Left ventricle myocardium inferior (tissue), 1 donor: ENCODE results near the gene PDK2. TPM values are rescaled to one million over a fixed set of nuclear protein-coding genes. Genes with fewer than 3 reads are reported as not detected.

Source experiments
- DNase-seq: peaks from one replicate; pipeline ENCODE4 v3.0.0-alpha.2; 2020
- H3K27ac ChIP-seq: fragments of 200-600 bp; replicated peaks from 2 replicates; pipeline ENCODE4 v1.8.0; 2021
- H3K27me3 ChIP-seq: fragments of 200-600 bp; 2 replicates; pipeline ENCODE4 v1.8.0; 2021; ENCODE audit warnings: low read depth
- H3K36me3 ChIP-seq: fragments of 200-600 bp; 2 replicates; pipeline ENCODE4 v1.8.0; 2021
- H3K4me1 ChIP-seq: fragments of 200-600 bp; 2 replicates; pipeline ENCODE4 v1.8.0; 2021
- H3K4me3 ChIP-seq: fragments of 200-600 bp; 2 replicates; pipeline ENCODE4 v1.8.0; 2021; ENCODE audit warnings: mild to moderate bottlenecking, moderate library complexity
- H3K9me3 ChIP-seq: fragments of 200-600 bp; replicated peaks from 2 replicates; pipeline ENCODE4 v1.8.0; 2021
- intact Hi-C: fragments of 100-400 bp; cut with micrococcal nuclease; formaldehyde crosslinking; loops from one replicate; pipeline ENCODE4 v1.11.0; 2022
- total RNA-seq: library from RNA; stranded (reverse); fragmentation: NEBNext Ultra II Directional; extraction: Animal tissue kit (Norgen Biotek cat#: 25700); gene quantifications from one replicate; pipeline ENCODE4 v1.2.1, GENCODE V29; 2021
- TF ChIP-seq, protein P1 (sequence below): fragments of 200-600 bp; IDR thresholded peaks from 2 replicates; pipeline ENCODE4 v1.8.0; 2021; ENCODE audit warnings: antibody characterized with exemption, mild to moderate bottlenecking, borderline replicate concordance
- donor health status: DM: no; HTN: yes; CAD: no; lungs with severe emphysema.

PDK2 gene
- total RNA-seq, 1 donor from 2014 or later, result 206 TPM

DNA sequence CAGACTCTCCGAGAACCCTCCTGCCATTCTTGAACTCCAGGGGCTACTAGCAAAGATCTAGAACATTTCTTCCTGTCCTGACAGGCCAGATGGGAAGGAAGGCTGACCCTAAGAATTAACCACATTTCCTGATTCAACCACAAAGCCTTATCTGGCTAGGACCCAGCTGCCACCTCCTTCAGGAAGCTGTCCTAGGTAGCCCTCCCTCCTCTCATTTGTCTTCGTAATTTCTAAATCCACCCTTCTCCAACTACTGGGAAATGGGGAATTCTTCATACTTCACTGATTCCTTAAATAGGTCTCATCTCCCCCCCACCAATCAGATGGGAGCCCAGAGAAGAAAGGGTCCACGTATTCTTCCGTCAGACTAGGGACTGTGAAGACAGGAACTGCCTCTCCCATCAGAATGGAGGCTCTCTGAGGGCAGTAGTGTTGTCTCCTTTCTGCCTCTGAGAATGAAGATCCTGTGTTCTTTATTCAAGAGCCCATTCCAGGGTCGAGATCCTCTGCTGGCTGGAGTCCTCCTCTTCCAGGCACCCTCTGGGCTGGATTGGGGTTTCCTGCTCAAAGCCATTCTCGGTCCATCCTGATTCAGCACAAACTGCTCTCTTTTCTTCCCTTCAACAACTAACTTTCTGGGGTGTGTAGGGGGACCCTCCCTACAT is 32.7 kb downstream of the PDK2 start:
- TF ChIP-seq, protein P1, sequence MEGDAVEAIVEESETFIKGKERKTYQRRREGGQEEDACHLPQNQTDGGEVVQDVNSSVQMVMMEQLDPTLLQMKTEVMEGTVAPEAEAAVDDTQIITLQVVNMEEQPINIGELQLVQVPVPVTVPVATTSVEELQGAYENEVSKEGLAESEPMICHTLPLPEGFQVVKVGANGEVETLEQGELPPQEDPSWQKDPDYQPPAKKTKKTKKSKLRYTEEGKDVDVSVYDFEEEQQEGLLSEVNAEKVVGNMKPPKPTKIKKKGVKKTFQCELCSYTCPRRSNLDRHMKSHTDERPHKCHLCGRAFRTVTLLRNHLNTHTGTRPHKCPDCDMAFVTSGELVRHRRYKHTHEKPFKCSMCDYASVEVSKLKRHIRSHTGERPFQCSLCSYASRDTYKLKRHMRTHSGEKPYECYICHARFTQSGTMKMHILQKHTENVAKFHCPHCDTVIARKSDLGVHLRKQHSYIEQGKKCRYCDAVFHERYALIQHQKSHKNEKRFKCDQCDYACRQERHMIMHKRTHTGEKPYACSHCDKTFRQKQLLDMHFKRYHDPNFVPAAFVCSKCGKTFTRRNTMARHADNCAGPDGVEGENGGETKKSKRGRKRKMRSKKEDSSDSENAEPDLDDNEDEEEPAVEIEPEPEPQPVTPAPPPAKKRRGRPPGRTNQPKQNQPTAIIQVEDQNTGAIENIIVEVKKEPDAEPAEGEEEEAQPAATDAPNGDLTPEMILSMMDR, result no peak
- Histone ChIP-seq H3K4me3 (no peak overlapping the region), H3K27ac (no peak overlapping the region), H3K9me3 (no peaks in the 10 kb centered on the region), H3K36me3 (no peaks in the 10 kb centered on the region), H3K4me1 (peaks cover 46% of the 10 kb centered on the region), H3K27me3 (peaks cover 11% of the 10 kb centered on the region)
- intact Hi-C loops, result no loop called here
- DNase-seq, result no peak

DNA sequence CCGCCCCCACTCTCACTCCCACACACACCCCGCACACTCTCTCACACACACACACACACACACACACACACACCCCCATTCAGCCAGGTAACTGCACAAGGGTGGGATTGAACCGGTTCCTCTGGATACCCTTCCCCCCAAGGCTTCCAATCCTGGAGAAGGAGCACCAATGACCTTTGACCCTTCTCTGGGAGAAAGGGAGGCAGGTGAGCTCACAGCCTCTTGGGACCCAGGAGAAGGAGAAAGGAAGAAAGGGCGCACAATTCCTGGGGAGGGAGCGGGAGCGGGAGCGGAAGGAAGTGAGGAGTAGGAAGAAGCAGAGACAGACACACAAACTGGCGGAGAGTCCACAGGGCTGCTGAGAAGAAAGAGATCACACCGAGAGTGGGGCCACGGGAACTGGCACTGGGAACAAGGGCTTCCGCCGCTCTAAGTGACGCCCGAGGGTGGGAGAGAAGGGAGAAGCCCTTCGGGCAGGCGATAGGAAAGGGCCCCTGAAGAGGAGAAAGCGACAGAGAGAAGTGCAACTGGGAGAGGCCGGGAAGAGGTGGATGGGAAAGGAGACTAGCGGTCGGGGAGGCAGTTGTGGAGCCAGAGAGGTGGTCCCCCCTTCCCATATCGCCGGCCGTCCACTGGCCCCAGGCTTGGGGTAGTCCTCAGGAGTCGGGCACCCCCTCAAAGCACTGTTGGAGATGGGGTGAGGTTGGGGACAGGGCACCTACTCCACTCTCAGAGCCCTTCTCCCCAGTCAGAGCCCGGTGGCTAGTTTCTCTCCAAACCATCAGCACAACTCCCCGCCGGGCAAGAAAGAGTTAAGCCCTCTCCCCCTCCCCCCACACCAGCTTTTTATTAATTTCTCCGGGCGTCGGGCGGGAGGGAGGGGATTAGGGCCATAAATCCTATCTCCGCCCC is 33.5 kb downstream of the PDK2 start:
- no peak for DNase-seq
- peak overlapping the region; percentile 66 for H3K4me3 ChIP-seq
- peaks cover 50% of the 10 kb centered on the region for H3K4me1 ChIP-seq
- TF ChIP-seq, protein P1, result no peak
- H3K36me3 ChIP-seq, result no peaks in the 10 kb centered on the region
- H3K27ac ChIP-seq, result peak overlapping the region; percentile 16
- H3K27me3 ChIP-seq, result peaks cover 11% of the 10 kb centered on the region
- H3K9me3 ChIP-seq, result no peaks in the 10 kb centered on the region
- intact Hi-C loops, result no loop called here

DNA sequence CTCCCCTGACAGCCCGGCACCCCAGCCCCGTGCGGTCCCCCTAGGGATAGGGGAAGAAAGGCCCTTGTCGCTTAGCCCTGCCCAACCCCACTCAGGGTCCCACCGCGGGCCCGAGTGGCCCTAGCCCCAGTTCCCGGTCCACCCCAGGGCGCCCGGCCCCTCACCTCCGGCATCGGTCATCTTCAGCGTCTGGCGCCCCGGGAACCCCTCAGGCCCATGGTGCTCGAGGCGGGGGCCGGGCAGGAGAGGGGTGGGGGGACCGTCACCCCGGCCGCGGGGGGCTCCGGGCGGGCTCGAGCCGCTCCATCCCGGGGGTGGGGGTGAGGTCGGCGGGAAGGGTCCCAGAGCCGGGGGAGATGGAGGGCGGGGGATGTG is 34.2 kb downstream of the PDK2 start:
- Histone ChIP-seq H3K4me3 (peak overlapping the region; percentile 66), H3K4me1 (peaks cover 51% of the 10 kb centered on the region), H3K27me3 (peaks cover 11% of the 10 kb centered on the region), H3K36me3 (peaks cover 3% of the 10 kb centered on the region), H3K9me3 (no peaks in the 10 kb centered on the region), H3K27ac (no peak overlapping the region)
- TF ChIP-seq, protein P1, result no peak
- no peak for DNase-seq
- intact Hi-C loops, result no loop called here

DNA sequence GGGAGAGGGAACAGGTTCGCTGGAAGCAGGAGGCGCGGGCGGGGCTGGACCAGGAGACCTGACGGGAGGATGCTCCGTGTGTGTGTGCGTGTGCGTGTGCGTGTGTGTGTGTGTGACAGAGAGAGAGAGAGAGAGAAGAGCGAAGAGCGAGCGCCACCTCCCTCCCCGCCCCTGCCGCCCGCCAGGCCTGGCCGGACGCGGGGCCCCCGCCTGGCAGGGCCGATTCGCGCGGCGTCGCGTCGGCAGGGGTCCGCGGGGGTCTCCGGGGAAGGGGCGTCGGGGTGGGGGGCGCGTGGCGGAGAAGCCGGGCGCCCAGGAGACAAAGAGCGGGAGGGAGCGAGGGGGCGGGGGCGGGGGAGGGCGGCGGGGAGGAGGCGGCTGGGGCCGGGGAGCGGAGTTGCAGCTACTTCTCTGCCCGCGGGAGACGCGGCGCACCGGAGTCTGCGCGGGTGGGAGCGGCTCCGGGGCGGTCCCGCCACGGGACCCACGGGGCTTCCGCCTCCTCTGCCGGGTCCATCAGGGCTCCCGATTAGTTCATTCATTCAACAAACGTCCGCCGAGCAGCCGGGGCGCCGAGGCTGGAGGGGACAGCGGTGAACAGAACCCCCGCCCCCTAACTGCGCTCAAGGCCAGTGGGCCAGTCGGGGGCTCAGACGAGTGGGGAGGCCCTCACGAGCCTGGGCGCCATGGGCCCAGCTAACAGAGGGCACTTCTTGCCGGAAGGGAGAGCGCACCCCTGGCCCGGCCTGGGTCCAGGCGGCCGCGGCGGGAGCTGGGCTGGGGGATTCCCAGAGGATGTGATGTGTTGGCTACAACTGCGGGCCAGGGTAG is 34.8 kb downstream of the PDK2 start, which contains the start of gene SAMD14:
TSS of gene SAMD14 (minus strand) at position 433 of the 831 bp plus-strand sequence. CDS start 5,201 bp downstream, outside the sequence.
- Histone ChIP-seq H3K27ac (no peak within 1 kb of the TSS), H3K4me1 (peaks cover 56% of the 10 kb centered on the region), H3K9me3 (no peaks in the 10 kb centered on the region), H3K4me3 (peak within 1 kb of the TSS; percentile 66), H3K27me3 (peaks cover 11% of the 10 kb centered on the region), H3K36me3 (peaks cover 9% of the 10 kb centered on the region)
- TF ChIP-seq, protein P1, result no peak
- intact Hi-C loops, result no loop called here
- DNase-seq, result no peak

DNA sequence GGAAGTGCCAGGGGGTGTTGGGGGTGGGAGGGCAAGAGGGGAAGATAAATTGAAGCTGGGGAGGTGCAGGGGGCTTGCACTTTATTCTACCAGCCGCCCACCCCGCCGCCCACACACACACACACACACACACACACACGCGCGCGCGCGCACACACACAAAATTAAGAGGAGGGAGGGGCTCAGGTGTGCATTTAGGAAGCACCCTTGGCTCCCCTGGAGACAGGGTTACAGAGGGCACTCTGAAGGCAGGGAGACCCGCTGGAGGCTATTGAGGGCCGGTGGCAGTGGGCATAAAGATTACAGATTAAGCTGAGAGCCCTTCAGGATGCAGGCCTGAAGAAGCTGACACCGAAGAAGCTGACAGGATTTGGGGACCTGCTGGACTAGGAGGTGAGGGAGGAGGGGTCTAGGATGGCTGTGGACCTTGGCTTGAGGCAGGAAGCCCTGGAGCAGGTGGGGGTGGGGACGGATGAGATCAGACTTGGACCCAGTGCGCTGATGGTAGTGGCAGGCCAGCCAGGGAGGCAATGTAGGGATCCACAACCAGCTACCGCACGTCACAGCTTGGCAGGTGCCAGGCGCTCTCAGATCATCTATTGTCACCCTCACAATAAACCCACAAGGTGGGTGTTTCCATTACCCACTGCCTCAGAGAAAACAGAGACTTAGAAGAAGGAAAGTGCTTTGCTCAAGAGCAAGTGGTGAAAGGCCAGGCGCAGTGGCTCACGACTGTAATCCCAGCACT is 35.6 kb downstream of the PDK2 start:
- H3K9me3 ChIP-seq, result no peaks in the 10 kb centered on the region

More for the DNA sequence above, 35.6 kb downstream of the PDK2 start:
- TF ChIP-seq, protein P1, result no peak
- intact Hi-C loops, result no loop called here
- Histone ChIP-seq H3K4me3 (peak overlapping the region; percentile 66), H3K36me3 (peaks cover 17% of the 10 kb centered on the region), H3K4me1 (peaks cover 56% of the 10 kb centered on the region), H3K27me3 (peaks cover 11% of the 10 kb centered on the region), H3K27ac (no peak overlapping the region)
- no peak for DNase-seq
